K562 (cell line): ENCODE results near the gene OTULINL. TPM values are rescaled to one million over a fixed set of nuclear protein-coding genes. Genes with fewer than 3 reads are reported as not detected.
A peak's percentile ranks its signal among the peaks of the same experiment; 100 is the strongest.

Source experiments
- ATAC-seq: fragments of 200-7000 bp; cut with Tn5 transposase; 3 replicates; pipeline ENCODE4 v1.9.1; 2020; ENCODE audit warnings: moderate library complexity
- Bru-seq: library from RNA; stranded (reverse); fragments of 400-500 nt; gene quantifications from one replicate; lab custom pipeline; 2021; lab: Mats Ljungman, UMichigan
- BruChase-seq, 2 experiments: library from RNA; stranded (reverse); fragments of 400-500 nt; gene quantifications; one replicate each; lab custom pipeline; 2021; lab: Mats Ljungman, UMichigan
- BruUV-seq: library from RNA; stranded (reverse); fragments of 400-500 nt; replicated peaks from 2 replicates; lab custom pipeline; 2021; lab: Mats Ljungman, UMichigan
- CTCF ChIA-PET: fragments of 300-600 bp; formaldehyde crosslinking; extraction: SDS; loops from one replicate; lab custom pipeline; 2021; ENCODE audit warnings: low intra/inter-chr PET ratio; lab: Yijun Ruan, JAX
- POLR2A ChIA-PET: fragments of 300-600, 350-650 bp; sonication (Branson Sonifier 250); formaldehyde crosslinking; extraction: SDS; loops from one replicate; lab custom pipeline; 2021; ENCODE audit warnings: antibody characterized with exemption, inconsistent platforms; lab: Yijun Ruan, JAX
- DNase-seq, 4 experiments: peaks; one replicate each; pipeline versions ENCODE4 v3.0.0 to v3.0.0-alpha.2; 2011 to 2018; ENCODE audit warnings: low spot score in 3 of 4, mixed read lengths in 3 of 4; ENCODE audit errors: extremely low read depth in 1 of 4
- FAIRE-seq: peaks from 2 replicates; lab custom pipeline; 2011; peaks lifted over from hg19 to GRCh38; lab: Jason Lieb, UNC
- H2AFZ ChIP-seq: 2 replicates; pipeline ENCODE4 v1.6.0; 2011; ENCODE audit warnings: low read depth, low read length, control low read depth, inconsistent platforms
- H3K27ac ChIP-seq: fragments of 200-600 bp; 3 replicates; pipeline ENCODE4 v1.8.0; 2011; ENCODE audit warnings: low read depth, mild to moderate bottlenecking, control low read depth, inconsistent platforms, low read length, moderate library complexity, mixed read lengths; ENCODE audit errors: extremely low read depth
- H3K27me3 ChIP-seq, 2 experiments: fragments of 300-600 bp in 1 of 2; 2 replicates in 1 of 2; 3 replicates in 1 of 2; pipeline versions ENCODE4 v1.6.0 to v1.8.0; 2011; ENCODE audit warnings: inconsistent platforms in 2 of 2, low read length in 2 of 2, mild to moderate bottlenecking in 1 of 2, mixed read lengths in 1 of 2, moderate library complexity in 1 of 2; ENCODE audit not compliant: control insufficient read depth in 2 of 2, insufficient read depth in 2 of 2
- H3K36me3 ChIP-seq: fragments of 300-600 bp; 3 replicates; pipeline ENCODE4 v1.8.0; 2011; ENCODE audit warnings: mild to moderate bottlenecking, low read length, inconsistent platforms; ENCODE audit not compliant: control insufficient read depth, insufficient read depth
- H3K4me1 ChIP-seq, 2 experiments: fragments of 200-600 bp in 1 of 2; replicated peaks in 1 of 2; 2 replicates in 1 of 2; 3 replicates in 1 of 2; pipeline versions ENCODE4 v1.5.1 to v1.8.0; 2011; ENCODE audit warnings: inconsistent platforms in 2 of 2, low read length in 2 of 2, mild to moderate bottlenecking in 1 of 2, mixed read lengths in 1 of 2, moderate library complexity in 1 of 2; ENCODE audit not compliant: control insufficient read depth in 2 of 2, insufficient read depth in 2 of 2
- H3K4me2 ChIP-seq: 2 replicates; pipeline ENCODE4 v1.6.1; 2011; ENCODE audit warnings: low read length, control low read depth, inconsistent platforms, mixed read lengths; ENCODE audit not compliant: insufficient read depth
- H3K4me3 ChIP-seq: fragments of 200-600 bp; sonication (generic), shearing (Covaris generic); 2 replicates; pipeline ENCODE4 v1.5.1; 2016; ENCODE audit warnings: control low read depth, inconsistent platforms
- H3K79me2 ChIP-seq: fragments of 200-600 bp; 3 replicates; pipeline ENCODE4 v1.8.0; 2011; ENCODE audit warnings: low read length, inconsistent platforms; ENCODE audit not compliant: control insufficient read depth, insufficient read depth
- H3K9ac ChIP-seq, 2 experiments: 2 replicates each; pipeline versions ENCODE4 v1.6.0 to v1.6.1; 2011; ENCODE audit warnings: low read depth in 2 of 2, low read length in 2 of 2, control low read depth in 1 of 2, inconsistent platforms in 1 of 2, mild to moderate bottlenecking in 1 of 2, mixed read lengths in 1 of 2; ENCODE audit not compliant: insufficient read depth in 1 of 2
- H3K9me1 ChIP-seq: one replicate; pipeline ENCODE4 v1.6.0; 2011; ENCODE audit warnings: inconsistent platforms, mild to moderate bottlenecking, low read length, moderate library complexity; ENCODE audit not compliant: control insufficient read depth, insufficient read depth
- H3K9me3 ChIP-seq: replicated peaks from 2 replicates; pipeline ENCODE4 v1.5.1; 2011; ENCODE audit warnings: low read depth, low read length, inconsistent platforms; ENCODE audit not compliant: control insufficient read depth, insufficient read depth
- H4K20me1 ChIP-seq: replicated peaks from 2 replicates; pipeline ENCODE4 v1.6.1; 2011; ENCODE audit warnings: low read length, inconsistent platforms, mixed read lengths; ENCODE audit not compliant: control insufficient read depth, insufficient read depth
- CHD2 ChIP-seq: IDR thresholded peaks from 2 replicates; pipeline ENCODE4 v1.6.1; 2011; ENCODE audit warnings: low read depth, low read length
- CXXC5 ChIP-seq: fragments of 250-450 bp; sonication (Bioruptor Pico); IDR thresholded peaks from 2 replicates; pipeline ENCODE4 v1.8.0; 2022; ENCODE audit warnings: inconsistent platforms, mild to moderate bottlenecking, moderate library complexity
- ERF ChIP-seq: fragments of 450-650 bp; formaldehyde crosslinking; IDR thresholded peaks from 2 replicates; pipeline ENCODE4 v1.4.0; 2020; ENCODE audit warnings: mild to moderate bottlenecking, mixed read lengths
- KHSRP ChIP-seq: fragments of 450-650 bp; IDR thresholded peaks from 2 replicates; pipeline ENCODE4 v1.6.1; 2017
- NELFE ChIP-seq: IDR thresholded peaks from 2 replicates; pipeline ENCODE4 v1.6.1; 2011; ENCODE audit warnings: mild to moderate bottlenecking; ENCODE audit not compliant: insufficient read depth, insufficient read length
- NFYB ChIP-seq: IDR thresholded peaks from 2 replicates; pipeline ENCODE4 v1.6.1; 2011; ENCODE audit warnings: mild to moderate bottlenecking, moderate library complexity; ENCODE audit not compliant: insufficient read length; ENCODE audit errors: extremely low read depth
- PBX2 ChIP-seq, 2 experiments: IDR thresholded peaks in 1 of 2; conservative IDR thresholded peaks in 1 of 2; 2 replicates each; pipeline ENCODE4 v1.6.1; 2016; ENCODE audit warnings: low read depth in 2 of 2, mild to moderate bottlenecking in 1 of 2, missing compliant biosample characterization in 1 of 2, missing genetic modification characterization in 1 of 2, moderate library complexity in 1 of 2
- PKNOX1 ChIP-seq: fragments of 450-650 bp; IDR thresholded peaks from 2 replicates; pipeline ENCODE4 v1.6.1; 2016
- RBM25 ChIP-seq: fragments of 200-400 bp; formaldehyde crosslinking; IDR thresholded peaks from 2 replicates; pipeline ENCODE4 v1.6.1; 2018; ENCODE audit warnings: low read length, low read depth, moderate library complexity; ENCODE audit not compliant: severe bottlenecking
- VEZF1 ChIP-seq: fragments of 200-800 bp; sonication (Bioruptor generic); IDR thresholded peaks from 2 replicates; pipeline ENCODE4 v1.6.1; 2017; ENCODE audit warnings: missing genetic modification characterization, missing compliant biosample characterization
- WGBS: fragments of 100-300 bp; shearing (Covaris generic); methylation state at CpG from one replicate; pipeline ENCODE4 v1.1.6; 2016; ENCODE audit warnings: low coverage, mixed read lengths; ENCODE audit not compliant: insufficient coverage; ENCODE audit errors: missing lambda C conversion rate; 5-methylcytosine and 5-hydroxymethylcytosine counted together
- in situ Hi-C: fragments of 300-500 bp; cut with MboI; formaldehyde crosslinking; loops from 4 replicates; pipeline ENCODE4 v1.15.0; 2018; ENCODE audit warnings: inconsistent platforms, mixed read lengths
- intact Hi-C: fragments of 100-400 bp; cut with micrococcal nuclease; formaldehyde crosslinking; loops from 2 replicates; pipeline ENCODE4 v1.14.2; 2022
- long read RNA-seq, 3 experiments: library from polyadenylated mRNA in 2 of 3; library from RNA in 1 of 3; unstranded in 2 of 3; stranded (forward) in 1 of 3; transcript quantifications; one replicate each; pipeline ENCODE4 v2.0.0, GENCODE V29; 2019 to 2022
- polyA minus RNA-seq, 3 experiments: library from RNA; depleted of rRNA, polyadenylated mRNA; stranded (reverse); fragments of >200 nt; gene quantifications; 2 replicates each; pipeline ENCODE4 v1.2.3, GENCODE V29; 2011
- polyA plus RNA-seq, 8 experiments: library from polyadenylated mRNA; depleted of rRNA in 4 of 8; stranded (reverse) in 5 of 8; unstranded in 3 of 8; fragments of >200 nt; fragmentation: Nextera tagmentation in 2 of 8; fragmentation: Illumina TruSeq in 1 of 8; extraction: Ambion mirVana in 2 of 8; extraction: Trizol in 1 of 8; gene quantifications; 2 replicates each; pipeline versions ENCODE4 v1.2.1 to v1.2.3, GENCODE V29; 2011 to 2014; ENCODE audit warnings: inconsistent platforms in 1 of 8, missing spikeins in 1 of 8
- total RNA-seq, 7 experiments: library from RNA; depleted of rRNA in 6 of 7; stranded (reverse); fragments of >200 nt in 6 of 7; fragmentation: Illumina TruSeq in 2 of 7; extraction: Trizol in 2 of 7; gene quantifications; 2 replicates each; pipeline versions ENCODE4 v1.2.1 to v1.2.3, GENCODE V29; 2011 to 2021; ENCODE audit warnings: low replicate concordance in 1 of 7

OTULINL gene
- total RNA-seq (2011; cell fraction: chromatin; rRNA removed; ENCODE audit: low replicate concordance), result 0.18 TPM in 1 of 2 replicates, not detected in the other
- total RNA-seq (2011; cell fraction: nucleolus; rRNA removed), result not detected in 2 replicates
- total RNA-seq (2011; cell fraction: nucleoplasm; rRNA removed), result not detected in 2 replicates
- 0.18 TPM in 1 of 2 replicates, not detected in the other for total RNA-seq (2014; rRNA removed)
- total RNA-seq (2014; rRNA removed; fragmentation: Illumina TruSeq; extraction: Trizol), result 0.06 TPM in 1 of 2 replicates, not detected in the other
- total RNA-seq (2015; rRNA removed; fragmentation: Illumina TruSeq; extraction: Trizol), result not detected in 2 replicates
- 0.07 and 0.13 TPM in 2 replicates for total RNA-seq (2021)
- polyA plus RNA-seq (2011; rRNA removed), result 0.03 TPM in 1 of 2 replicates, not detected in the other
- 0.01 TPM in 2 replicates for polyA plus RNA-seq (2011; cell fraction: cytosol; rRNA removed)
- polyA plus RNA-seq (2011; cell fraction: nucleus; rRNA removed), result 0.03 and 0.06 TPM in 2 replicates
- 0.01 TPM in 1 of 2 replicates, not detected in the other for polyA plus RNA-seq (2012)
- not detected in 2 replicates for polyA plus RNA-seq (2014; fragmentation: Illumina TruSeq; extraction: Trizol)
- not detected for polyA plus RNA-seq (2014; fragmentation: Nextera tagmentation; extraction: Ambion mirVana)
- not detected in 2 replicates for polyA plus RNA-seq (2014; rRNA removed)
- 0.04 and 0.06 TPM in 2 replicates for polyA minus RNA-seq (2011; rRNA and poly(A)+ RNA removed)
- not detected in 2 replicates for polyA minus RNA-seq (2011; cell fraction: cytosol; rRNA and poly(A)+ RNA removed)
- not detected in 2 replicates for polyA minus RNA-seq (2011; cell fraction: nucleus; rRNA and poly(A)+ RNA removed)
- percentile 24 among the genes with signal in this experiment for Bru-seq, nascent RNA
- percentile 23 among the genes with signal in this experiment for BruChase-seq, experiment 1, labeled RNA remaining after a 2-hour chase
- percentile 21 among the genes with signal in this experiment for BruChase-seq, experiment 2, labeled RNA remaining after a 6-hour chase
- long read RNA-seq, experiment 1, partial matches to known transcripts, result 0 of 1 reads
- long read RNA-seq, experiment 1, other reads (novel, unspliced or antisense), result 0 of 1 reads
- long read RNA-seq, experiment 2, result 0 reads
- long read RNA-seq, experiment 3, result 0 reads

GRCh38 chr5:14581106-14581890, at the start of gene OTULINL:
Gene OTULINL, plus strand, starts transcription at chr5:14581792. Its CDS starts 103 bp downstream, at chr5:14581895.
- H3K4me2 ChIP-seq, result peak within 1 kb of the TSS; percentile 60
- H3K9me1 ChIP-seq, result no peaks in the 10 kb centered on the region
- peak; percentile 73 to 100 (median 98) for DNase-seq
- ChIA-PET POLR2A (no interaction called here), CTCF (no interaction called here)
- H3K36me3 ChIP-seq, result no peaks in the 10 kb centered on the region
- peaks cover 0 to 19% of the 10 kb centered on the region in 2 experiments; a peak in 2 of 5 replicates for H3K4me1 ChIP-seq
- no peaks in the 10 kb centered on the region for H4K20me1 ChIP-seq
- in situ Hi-C loops, result no loop called here
- WGBS, result 21% methylated on average over 37 of the region's 63 CpGs
- ATAC-seq, result peak; percentile 99
- peak within 1 kb of the TSS; percentile 32 for H3K4me3 ChIP-seq
- H2AFZ ChIP-seq, result peak within 1 kb of the TSS; percentile 44; the same call in 1 of the 2 replicates
- H3K27ac ChIP-seq, result no peak within 1 kb of the TSS
- no TSS peak for BruUV-seq
- peaks cover 9 to 28% of the 10 kb centered on the region in 2 experiments; a peak in 4 of 5 replicates for H3K27me3 ChIP-seq
- no peaks in the 10 kb centered on the region; the same call in 1 of the 2 replicates for H3K9me3 ChIP-seq
- H3K9ac ChIP-seq, result peak within 1 kb of the TSS in 1 of 2 experiments; percentile 31; a peak in 1 of 4 replicates
- intact Hi-C loops, result no loop called here
- FAIRE-seq, result no peak
- no peaks in the 10 kb centered on the region for H3K79me2 ChIP-seq
- peak; percentile 80 for TF ChIP-seq NFYB
- TF ChIP-seq CHD2, result 0 out of 2 replicates have a peak, but pooled peaks have one; percentile 28
- peak; percentile 70 for TF ChIP-seq PBX2 (CRISPR knock-in tag; IDR thresholded peaks at IDR 0.05; ENCODE audit: low read depth)
- peak; percentile 53; the same call in 1 of the 2 replicates for TF ChIP-seq PBX2 (tag; conservative IDR thresholded peaks at IDR 0.05; ENCODE audit: low read depth)
- no peak for TF ChIP-seq ERF
- no peak for TF ChIP-seq NELFE
- peak; percentile 86 for TF ChIP-seq RBM25
- TF ChIP-seq KHSRP, result no peak
- TF ChIP-seq VEZF1 (CRISPR knock-in tag), result peak; percentile 57
- peak; percentile 49 for TF ChIP-seq CXXC5 (CRISPR knock-in tag)
- TF ChIP-seq PKNOX1, result peak; percentile 97
